HEK293T (cell line): ENCODE results near the gene CANT1.

Experiments
- CTCF ChIA-PET: fragments of 350-600 bp; formaldehyde crosslinking; extraction: SDS; loops from one replicate; lab custom pipeline; 2021; ENCODE audit warnings: antibody characterized with exemption, inconsistent platforms; lab: Yijun Ruan, JAX
- POLR2A ChIA-PET: fragments of 350-600 bp; formaldehyde crosslinking; extraction: SDS; loops from one replicate; lab custom pipeline; 2020; ENCODE audit warnings: antibody characterized with exemption, inconsistent platforms; lab: Yijun Ruan, JAX
- DNase-seq: peaks from one replicate; pipeline ENCODE4 v3.0.0; 2012; ENCODE audit warnings: mixed read lengths; ENCODE audit errors: extremely low spot score
- ARNT ChIP-seq: fragments of 450-650 bp; IDR thresholded peaks from 2 replicates; pipeline ENCODE4 v1.6.1; 2017; ENCODE audit warnings: mild to moderate bottlenecking
- BHLHE40 ChIP-seq: fragments of 450-650 bp; IDR thresholded peaks from 2 replicates; pipeline ENCODE4 v1.6.1; 2016; ENCODE audit warnings: mild to moderate bottlenecking, moderate library complexity, borderline replicate concordance
- CTBP1 ChIP-seq: fragments of 450-650 bp; IDR thresholded peaks from 2 replicates; pipeline ENCODE4 v1.6.1; 2016; ENCODE audit warnings: borderline replicate concordance
- ELF4 ChIP-seq: fragments of 450-650 bp; IDR thresholded peaks from 2 replicates; pipeline ENCODE4 v1.6.1; 2017; ENCODE audit warnings: antibody characterized with exemption
- FOXA1 ChIP-seq: fragments of 450-650 bp; IDR thresholded peaks from 2 replicates; pipeline ENCODE4 v1.6.1; 2016; ENCODE audit warnings: mild to moderate bottlenecking
- FOXK2 ChIP-seq: fragments of 450-650 bp; IDR thresholded peaks from 2 replicates; pipeline ENCODE4 v1.6.1; 2016; ENCODE audit warnings: mild to moderate bottlenecking
- FOXM1 ChIP-seq: fragments of 450-650 bp; IDR thresholded peaks from 2 replicates; pipeline ENCODE4 v1.6.1; 2017; ENCODE audit warnings: mild to moderate bottlenecking, borderline replicate concordance
- HDGF ChIP-seq: fragments of 450-650 bp; IDR thresholded peaks from 2 replicates; pipeline ENCODE4 v1.6.1; 2017; ENCODE audit warnings: antibody characterized with exemption, borderline replicate concordance
- L3MBTL2 ChIP-seq: fragments of 450-650 bp; conservative IDR thresholded peaks from 2 replicates; pipeline ENCODE4 v1.6.1; 2016; ENCODE audit warnings: mild to moderate bottlenecking
- LEF1 ChIP-seq: fragments of 450-650 bp; IDR thresholded peaks from 2 replicates; pipeline ENCODE4 v1.6.1; 2017; ENCODE audit warnings: mild to moderate bottlenecking, borderline replicate concordance
- NFRKB ChIP-seq: fragments of 450-650 bp; IDR thresholded peaks from 2 replicates; pipeline ENCODE4 v1.6.1; 2016; ENCODE audit warnings: mild to moderate bottlenecking, moderate library complexity
- PKNOX1 ChIP-seq: fragments of 450-650 bp; IDR thresholded peaks from 2 replicates; pipeline ENCODE4 v1.6.1; 2016
- SP1 ChIP-seq: fragments of 450-650 bp; IDR thresholded peaks from 2 replicates; pipeline ENCODE4 v1.6.1; 2017
- SUZ12 ChIP-seq: fragments of 450-650 bp; IDR thresholded peaks from 2 replicates; pipeline ENCODE4 v1.6.1; 2016; ENCODE audit warnings: mild to moderate bottlenecking
- TARDBP ChIP-seq: fragments of 450-650 bp; IDR thresholded peaks from 2 replicates; pipeline ENCODE4 v1.6.1; 2016
- ZNF384 ChIP-seq: fragments of 450-650 bp; IDR thresholded peaks from 2 replicates; pipeline ENCODE4 v1.6.1; 2016

Gene CANT1

DNA sequence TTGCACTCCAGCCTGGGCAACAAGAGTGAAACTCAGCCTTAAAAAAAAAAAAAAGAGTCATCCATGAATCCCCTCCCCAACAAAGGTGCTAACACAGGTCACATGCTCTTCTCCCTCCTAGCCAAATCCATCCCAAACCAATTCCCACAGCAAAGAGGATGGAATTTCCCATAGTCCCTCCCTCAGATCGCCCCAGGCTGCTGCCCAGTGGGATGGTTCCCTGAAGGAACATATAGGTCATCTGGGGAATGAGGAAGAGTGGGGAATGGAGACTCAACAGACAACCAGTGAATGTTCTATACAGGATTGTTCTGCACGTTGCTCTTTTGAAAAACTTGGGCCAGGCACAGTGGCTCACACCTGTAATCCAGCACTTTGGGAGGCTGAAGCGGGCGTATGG lies 48.0 kb downstream of the CANT1 start:
- no peak for TF ChIP-seq FOXM1
- TF ChIP-seq TARDBP: no peak
- no peak for TF ChIP-seq HDGF
- TF ChIP-seq L3MBTL2: no peak
- TF ChIP-seq BHLHE40: no peak
- no peak for TF ChIP-seq FOXK2
- no peak for TF ChIP-seq SUZ12
- CTCF ChIA-PET: no interaction called here
- POLR2A ChIA-PET: no interaction called here
- DNase-seq: no peak

DNA sequence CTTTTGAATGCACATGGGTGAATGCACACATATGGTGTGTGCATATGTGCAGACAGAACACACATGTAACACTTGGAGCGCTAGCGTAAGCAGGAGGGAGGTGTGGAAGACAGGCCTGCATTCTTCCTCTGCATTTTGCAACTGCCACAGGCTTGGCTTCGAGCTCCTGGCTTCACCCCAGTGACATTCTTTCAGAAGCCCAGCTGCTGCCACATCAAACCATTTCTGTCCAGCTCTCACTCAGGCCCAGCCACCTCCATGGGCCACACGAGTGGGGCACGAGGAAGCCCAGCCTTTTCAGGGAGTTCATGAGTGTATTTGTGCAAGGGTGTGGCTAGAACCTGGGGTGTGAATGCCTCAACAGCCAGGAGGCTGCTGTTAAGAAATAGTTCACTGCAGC lies 48.6 kb downstream of the CANT1 start:
- POLR2A ChIA-PET: no interaction called here

DNA sequence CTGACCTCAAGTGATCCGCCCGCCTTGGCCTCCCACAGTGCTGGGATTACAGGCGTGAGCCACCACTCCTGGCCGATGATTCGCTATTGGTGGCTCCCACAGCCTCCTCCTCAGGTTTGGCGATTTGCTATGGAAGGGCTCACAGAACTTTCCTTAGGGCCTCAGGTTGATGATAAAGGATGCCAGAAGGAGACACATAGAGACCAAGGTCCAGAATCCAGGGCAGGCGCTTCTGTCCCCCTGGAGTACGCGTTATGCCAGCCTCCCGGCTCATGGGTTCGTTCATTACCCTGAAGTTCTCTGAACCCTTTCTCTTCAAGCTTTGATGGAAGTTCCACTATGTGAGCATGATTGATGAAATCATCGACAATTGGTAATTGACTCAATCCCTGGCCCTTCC lies 49.8 kb downstream of the CANT1 start:
- ChIA-PET CTCF (no interaction called here), POLR2A (no interaction called here)
- no peak for TF ChIP-seq ARNT
- DNase-seq: no peak

More for the DNA sequence above, 48.6 kb downstream of the CANT1 start:
- CTCF ChIA-PET: interaction anchor here (0.6 kb wide), 1 partner anchor 54 kb away, joined by 4 read pairs; no protein-coding TSS in a partner anchor
- DNase-seq: no peak
- no peak for TF ChIP-seq TARDBP
- TF ChIP-seq SP1: no peak
- no peak for TF ChIP-seq ELF4
- no peak for TF ChIP-seq NFRKB
- TF ChIP-seq ARNT: no peak
- TF ChIP-seq SUZ12: no peak
- TF ChIP-seq HDGF: no peak
- no peak for TF ChIP-seq LEF1
- TF ChIP-seq FOXM1: no peak

DNA sequence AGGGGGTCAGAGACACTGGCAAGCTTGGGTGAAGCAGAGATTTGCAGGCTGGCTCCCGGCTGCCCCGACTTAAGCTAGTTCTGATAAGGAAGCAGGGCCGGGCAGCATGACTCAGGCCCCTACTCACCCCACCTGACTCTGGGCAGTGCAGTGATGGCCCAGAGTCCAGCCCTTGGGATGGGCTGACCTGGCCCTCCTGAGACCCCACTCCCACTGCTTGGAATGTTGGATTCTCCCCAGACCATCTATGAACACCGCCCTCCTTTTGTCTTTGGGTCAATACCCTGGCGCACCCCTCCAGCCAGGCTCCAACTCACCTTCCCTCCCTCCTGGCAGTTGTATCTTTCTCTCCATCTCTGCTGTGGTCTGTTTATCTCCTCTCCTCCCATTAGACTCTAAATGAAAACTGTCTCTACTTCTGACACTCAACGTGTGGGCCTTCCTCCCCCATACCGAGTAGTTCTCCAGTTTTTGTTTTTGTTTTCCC lies 50.9 kb downstream of the CANT1 start:
- TF ChIP-seq PKNOX1 (no peak), NFRKB (no peak), L3MBTL2 (no peak), FOXA1 (no peak), LEF1 (no peak), SUZ12 (no peak), SP1 (no peak), ARNT (no peak), FOXK2 (no peak), TARDBP (no peak), ELF4 (no peak), HDGF (no peak), FOXM1 (no peak), CTBP1 (no peak), BHLHE40 (no peak), ZNF384 (no peak)
- no peak for DNase-seq
- ChIA-PET POLR2A (no interaction called here), CTCF (interaction anchor here (0.7 to 1.2 kb wide), 2 partner anchors 13 to 167 kb away, joined by 3 read pairs; no protein-coding TSS in a partner anchor)

- ChIA-PET POLR2A (no interaction called here), CTCF (no interaction called here)
- no peak for DNase-seq
- no peak for TF ChIP-seq L3MBTL2
- no peak for TF ChIP-seq HDGF
- TF ChIP-seq PKNOX1: no peak
- TF ChIP-seq ZNF384: no peak
- no peak for TF ChIP-seq FOXK2
- no peak for TF ChIP-seq ELF4
- no peak for TF ChIP-seq NFRKB
- TF ChIP-seq SUZ12: no peak
- no peak for TF ChIP-seq BHLHE40
- TF ChIP-seq FOXM1: no peak
- TF ChIP-seq ARNT: no peak
- TF ChIP-seq TARDBP: no peak
- no peak for TF ChIP-seq LEF1
- TF ChIP-seq FOXA1: no peak
- TF ChIP-seq SP1: no peak
- no peak for TF ChIP-seq CTBP1
Measured at GRCh38 chr17:78957128-78957527, 52.4 kb downstream of the CANT1 start.

DNA sequence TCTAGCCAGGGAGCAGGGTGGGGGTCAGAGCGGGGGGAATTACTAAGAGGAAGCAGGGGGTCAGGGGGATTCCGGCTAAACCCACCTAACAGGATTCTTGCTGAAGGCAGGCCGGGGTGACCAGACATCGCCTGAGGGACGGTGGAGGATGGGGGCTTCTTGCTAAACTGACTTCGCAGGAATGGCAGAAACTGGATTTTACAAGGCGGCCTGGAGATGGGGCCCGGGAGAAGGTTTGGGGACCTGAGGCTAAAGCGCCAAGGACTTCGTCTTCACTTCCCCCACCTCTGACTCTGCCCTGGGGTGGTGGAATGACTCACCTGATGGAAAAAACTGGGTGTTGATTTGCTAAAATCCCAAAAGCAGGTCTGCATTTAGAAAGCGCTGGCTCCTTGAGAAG lies 53.3 kb downstream of the CANT1 start:
- ChIA-PET CTCF (no interaction called here), POLR2A (no interaction called here)
- no peak for DNase-seq
- TF ChIP-seq FOXA1 (no peak), CTBP1 (no peak), SP1 (no peak), ARNT (no peak), ELF4 (no peak), FOXM1 (no peak), FOXK2 (no peak), PKNOX1 (no peak), HDGF (no peak), TARDBP (no peak), SUZ12 (no peak), L3MBTL2 (no peak), BHLHE40 (no peak), NFRKB (no peak)

DNA sequence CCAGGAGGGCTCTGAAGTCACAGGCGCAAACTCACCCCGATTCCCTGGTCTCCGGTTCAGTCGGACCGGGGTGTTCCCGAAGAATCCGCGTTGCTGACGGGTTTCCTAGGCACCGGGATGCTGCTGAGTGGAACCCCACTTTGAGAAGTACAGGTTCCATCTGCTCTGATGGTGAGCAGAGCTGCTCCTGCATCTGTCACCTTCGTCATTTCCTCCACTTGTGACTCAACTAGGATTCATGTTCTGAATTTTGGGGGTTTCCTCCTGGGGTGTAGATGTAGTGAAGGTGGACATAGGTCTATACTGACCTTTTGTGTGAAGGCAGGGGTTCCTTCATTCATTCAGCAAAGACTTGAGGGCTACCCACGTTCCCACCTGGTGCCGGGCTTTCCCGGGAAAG lies 54.9 kb downstream of the CANT1 start:
- CTCF ChIA-PET: no interaction called here
- DNase-seq: no peak

More for the DNA sequence above, 54.9 kb downstream of the CANT1 start:
- TF ChIP-seq PKNOX1 (no peak), FOXK2 (no peak), SP1 (no peak), LEF1 (no peak), FOXM1 (no peak), FOXA1 (no peak)
- POLR2A ChIA-PET: no interaction called here
